H9 (cell line): Measurements from ENCODE around the gene MYOM3. TPM values are rescaled to one million over a fixed set of nuclear protein-coding genes. Genes with fewer than 3 reads are reported as not detected.

Experiments used
- DNase-seq: peaks from one replicate; pipeline ENCODE4 v3.0.0-alpha.2; 2017
- H2AFZ ChIP-seq: one replicate; pipeline ENCODE4 v1.6.1; 2013; ENCODE audit warnings: mild to moderate bottlenecking, low read length, control low read depth, moderate library complexity
- H2AK5ac ChIP-seq: 2 replicates; pipeline ENCODE4 v1.6.1; 2013; ENCODE audit warnings: low read length, control low read depth, mixed read lengths; ENCODE audit not compliant: insufficient read length
- H2BK120ac ChIP-seq: one replicate; pipeline ENCODE4 v1.6.1; 2013; ENCODE audit warnings: low read depth, mild to moderate bottlenecking, low read length, control low read depth, inconsistent platforms; ENCODE audit not compliant: poor library complexity, severe bottlenecking
- H2BK12ac ChIP-seq: 2 replicates; pipeline ENCODE4 v1.6.1; 2013; ENCODE audit warnings: low read length, control low read depth, mixed read lengths, low read depth; ENCODE audit not compliant: insufficient read length
- H2BK15ac ChIP-seq: 2 replicates; pipeline ENCODE4 v1.6.1; 2013; ENCODE audit warnings: low read depth, low read length, control low read depth
- H2BK20ac ChIP-seq: one replicate; pipeline ENCODE4 v1.6.1; 2013; ENCODE audit warnings: low read depth, mild to moderate bottlenecking, low read length, control low read depth, inconsistent platforms; ENCODE audit not compliant: poor library complexity, severe bottlenecking
- H2BK5ac ChIP-seq: 2 replicates; pipeline ENCODE4 v1.6.1; 2013; ENCODE audit warnings: low read length, control low read depth, mixed read lengths; ENCODE audit not compliant: insufficient read length
- H3K14ac ChIP-seq: 2 replicates; pipeline ENCODE4 v1.6.1; 2013; ENCODE audit warnings: low read length, control low read depth; ENCODE audit not compliant: insufficient read depth
- H3K18ac ChIP-seq: 2 replicates; pipeline ENCODE4 v1.6.1; 2013; ENCODE audit warnings: low read depth, mild to moderate bottlenecking, mixed read lengths, low read length, control low read depth; ENCODE audit not compliant: insufficient read length
- H3K23ac ChIP-seq: 2 replicates; pipeline ENCODE4 v1.6.1; 2013; ENCODE audit warnings: low read length, control low read depth, mixed read lengths, low read depth; ENCODE audit not compliant: insufficient read length
- H3K23me2 ChIP-seq: 2 replicates; pipeline ENCODE4 v1.6.1; 2013; ENCODE audit warnings: low read depth, mild to moderate bottlenecking, mixed read lengths, low read length, control low read depth; ENCODE audit not compliant: insufficient read length, poor library complexity, severe bottlenecking
- H3K27ac ChIP-seq: 2 replicates; pipeline ENCODE4 v1.5.1; 2013; ENCODE audit warnings: low read length, control low read depth, mixed read lengths, low read depth; ENCODE audit not compliant: insufficient read length
- H3K27me3 ChIP-seq: 2 replicates; pipeline ENCODE4 v1.6.1; 2013; ENCODE audit warnings: low read length, control low read depth, inconsistent platforms; ENCODE audit not compliant: insufficient read depth
- H3K4ac ChIP-seq: 2 replicates; pipeline ENCODE4 v1.6.1; 2013; ENCODE audit warnings: low read depth, mild to moderate bottlenecking, control low read depth, inconsistent platforms, low read length, moderate library complexity
- H3K4me1 ChIP-seq: 2 replicates; pipeline ENCODE4 v1.6.1; 2013; ENCODE audit warnings: low read length, control low read depth, inconsistent platforms; ENCODE audit not compliant: insufficient read depth
- H3K4me2 ChIP-seq: 2 replicates; pipeline ENCODE4 v1.6.1; 2013; ENCODE audit warnings: low read length, control low read depth, mixed read lengths; ENCODE audit not compliant: insufficient read length, insufficient read depth
- H3K56ac ChIP-seq: 2 replicates; pipeline ENCODE4 v1.6.1; 2013; ENCODE audit warnings: low read depth, mild to moderate bottlenecking, mixed read lengths, low read length, control low read depth; ENCODE audit not compliant: insufficient read length
- H3K79me1 ChIP-seq: 2 replicates; pipeline ENCODE4 v1.6.1; 2013; ENCODE audit warnings: low read depth, mild to moderate bottlenecking, moderate library complexity, low read length, control low read depth, inconsistent platforms; ENCODE audit not compliant: insufficient read depth, poor library complexity, severe bottlenecking
- H3K79me2 ChIP-seq: 2 replicates; pipeline ENCODE4 v1.6.1; 2013; ENCODE audit warnings: low read length, control low read depth, inconsistent platforms; ENCODE audit not compliant: insufficient read depth
- H3K9ac ChIP-seq: 2 replicates; pipeline ENCODE4 v1.6.1; 2013; ENCODE audit warnings: low read length, control low read depth, mixed read lengths; ENCODE audit not compliant: insufficient read length; ENCODE audit errors: extremely low read depth
- H3K9me3 ChIP-seq: one replicate; pipeline ENCODE4 v1.6.1; 2013; ENCODE audit warnings: low read depth, low read length, inconsistent platforms; ENCODE audit not compliant: control insufficient read depth
- H3T11ph ChIP-seq: one replicate; pipeline ENCODE4 v1.6.1; 2013; ENCODE audit warnings: mild to moderate bottlenecking, low read length, control low read depth, inconsistent platforms
- H4K20me1 ChIP-seq: one replicate; pipeline ENCODE4 v1.6.1; 2013; ENCODE audit not compliant: control insufficient read depth, insufficient read length, insufficient read depth
- H4K5ac ChIP-seq: 2 replicates; pipeline ENCODE4 v1.6.1; 2013; ENCODE audit warnings: low read depth, mild to moderate bottlenecking, mixed read lengths, low read length, control low read depth; ENCODE audit not compliant: insufficient read length
- H4K8ac ChIP-seq: replicated peaks from 2 replicates; pipeline ENCODE4 v1.6.1; 2013; ENCODE audit warnings: low read length, control low read depth, mixed read lengths, low read depth; ENCODE audit not compliant: insufficient read length
- H4K91ac ChIP-seq: 2 replicates; pipeline ENCODE4 v1.6.1; 2013; ENCODE audit warnings: low read depth, mild to moderate bottlenecking, moderate library complexity, mixed read lengths, low read length, control low read depth; ENCODE audit not compliant: insufficient read length
- H3K27ac Mint-ChIP-seq, 3 experiments: 2 replicates in 2 of 3; 3 replicates in 1 of 3; pipeline ENCODE4 v1.8.0; 2020 to 2021; ENCODE audit warnings: mixed read lengths in 3 of 3, mild to moderate bottlenecking in 1 of 3, moderate library complexity in 1 of 3
- H3K27me3 Mint-ChIP-seq: 2 replicates; pipeline ENCODE4 v1.8.0; 2021; ENCODE audit warnings: low read depth, mild to moderate bottlenecking, moderate library complexity, mixed read lengths
- H3K36me3 Mint-ChIP-seq, 3 experiments: 2 replicates in 2 of 3; 3 replicates in 1 of 3; pipeline ENCODE4 v1.8.0; 2020 to 2021; ENCODE audit warnings: low read depth in 3 of 3, mixed read lengths in 3 of 3; ENCODE audit not compliant: insufficient read depth in 1 of 3
- H3K4me1 Mint-ChIP-seq, 2 experiments: 2 replicates each; pipeline ENCODE4 v1.8.0; 2020; ENCODE audit warnings: mixed read lengths in 2 of 2
- H3K4me3 Mint-ChIP-seq, 2 experiments: 2 replicates in 1 of 2; 3 replicates in 1 of 2; pipeline ENCODE4 v1.8.0; 2020 to 2021; ENCODE audit warnings: mild to moderate bottlenecking in 2 of 2, mixed read lengths in 2 of 2, moderate library complexity in 1 of 2
- H3K9me3 Mint-ChIP-seq, 2 experiments: 2 replicates in 1 of 2; 3 replicates in 1 of 2; pipeline ENCODE4 v1.8.0; 2020; ENCODE audit warnings: mild to moderate bottlenecking in 2 of 2, mixed read lengths in 2 of 2, moderate library complexity in 1 of 2
- WGBS: extraction: QIAGEN DNeasy Blood & Tissue Kit; methylation state at CpG from one replicate; pipeline ENCODE4 v1.1.7; 2013; ENCODE audit warnings: missing lambda C conversion rate, low lambda C conversion rate, mixed read lengths; ENCODE audit not compliant: insufficient read length; ENCODE audit errors: extremely low coverage; 5-methylcytosine and 5-hydroxymethylcytosine counted together
- total RNA-seq: library from RNA; stranded (reverse); gene quantifications from 2 replicates; pipeline ENCODE4 v1.2.1, GENCODE V29; 2021
- TF ChIP-seq, protein P1 (sequence below): fragments of 200-600 bp; sonication (generic); conservative IDR thresholded peaks from 3 replicates; pipeline ENCODE4 v1.8.0; 2021; ENCODE audit warnings: antibody characterized with exemption, mild to moderate bottlenecking

MYOM3 gene
- total RNA-seq, 1 experiment from 2014 or later: 0.11 TPM

DNA sequence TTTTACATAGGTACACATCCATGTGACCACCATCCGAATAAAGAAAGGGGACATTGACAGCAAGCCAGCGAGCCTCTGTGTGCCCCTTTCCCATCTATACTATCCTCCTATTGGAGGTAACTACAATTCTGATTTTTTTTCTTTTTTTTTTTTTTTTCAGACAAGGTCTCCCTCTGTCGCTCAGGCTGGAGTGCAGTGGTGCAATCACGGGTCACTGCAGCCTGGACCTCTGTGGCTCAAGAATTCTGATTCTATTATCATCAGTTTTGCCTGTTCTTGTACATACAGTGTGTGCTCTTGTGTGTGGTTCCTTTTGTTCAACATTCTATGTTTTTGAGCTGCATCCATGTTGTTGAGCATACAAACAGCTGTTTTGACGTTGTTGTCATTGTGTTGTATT lies 75.8 kb downstream of the MYOM3 start:
- no peak overlapping the region for H2AFZ ChIP-seq
- no peak overlapping the region for H3K27ac Mint-ChIP-seq
- no peaks in the 10 kb centered on the region for H4K20me1 ChIP-seq
- no peak overlapping the region for H2BK120ac ChIP-seq
- H3K23me2 ChIP-seq: no peaks in the 10 kb centered on the region
- H3K4me1 Mint-ChIP-seq: peaks cover 5 to 8% of the 10 kb centered on the region in 2 experiments; a peak in 3 of 4 replicates
- H2BK12ac ChIP-seq: no peak overlapping the region
- no peak overlapping the region for H3K23ac ChIP-seq
- H3K14ac ChIP-seq: no peak overlapping the region
- H3K9me3 Mint-ChIP-seq: peaks cover 8 to 12% of the 10 kb centered on the region in 2 experiments; a peak in 4 of 5 replicates
- H3K27me3 Mint-ChIP-seq: peaks cover 4% of the 10 kb centered on the region
- no peak overlapping the region for H3K27ac ChIP-seq
- H3K9ac ChIP-seq: no peak overlapping the region
- H3K4me2 ChIP-seq: no peak overlapping the region
- peaks cover 2 to 8% (median 4%) of the 10 kb centered on the region in 3 experiments; a peak in 4 of 7 replicates for H3K36me3 Mint-ChIP-seq
- H2BK20ac ChIP-seq: no peak overlapping the region
- H2BK15ac ChIP-seq: no peak overlapping the region
- TF ChIP-seq, protein P1, sequence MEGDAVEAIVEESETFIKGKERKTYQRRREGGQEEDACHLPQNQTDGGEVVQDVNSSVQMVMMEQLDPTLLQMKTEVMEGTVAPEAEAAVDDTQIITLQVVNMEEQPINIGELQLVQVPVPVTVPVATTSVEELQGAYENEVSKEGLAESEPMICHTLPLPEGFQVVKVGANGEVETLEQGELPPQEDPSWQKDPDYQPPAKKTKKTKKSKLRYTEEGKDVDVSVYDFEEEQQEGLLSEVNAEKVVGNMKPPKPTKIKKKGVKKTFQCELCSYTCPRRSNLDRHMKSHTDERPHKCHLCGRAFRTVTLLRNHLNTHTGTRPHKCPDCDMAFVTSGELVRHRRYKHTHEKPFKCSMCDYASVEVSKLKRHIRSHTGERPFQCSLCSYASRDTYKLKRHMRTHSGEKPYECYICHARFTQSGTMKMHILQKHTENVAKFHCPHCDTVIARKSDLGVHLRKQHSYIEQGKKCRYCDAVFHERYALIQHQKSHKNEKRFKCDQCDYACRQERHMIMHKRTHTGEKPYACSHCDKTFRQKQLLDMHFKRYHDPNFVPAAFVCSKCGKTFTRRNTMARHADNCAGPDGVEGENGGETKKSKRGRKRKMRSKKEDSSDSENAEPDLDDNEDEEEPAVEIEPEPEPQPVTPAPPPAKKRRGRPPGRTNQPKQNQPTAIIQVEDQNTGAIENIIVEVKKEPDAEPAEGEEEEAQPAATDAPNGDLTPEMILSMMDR: no peak
- H2AK5ac ChIP-seq: no peak overlapping the region
- H3K4me3 Mint-ChIP-seq: no peak overlapping the region
- H3K79me1 ChIP-seq: no peaks in the 10 kb centered on the region
- H4K8ac ChIP-seq: no peak overlapping the region
- no peaks in the 10 kb centered on the region for H3K9me3 ChIP-seq
- no peak overlapping the region for H3K56ac ChIP-seq
- no peak overlapping the region for H3T11ph ChIP-seq
- no peak for DNase-seq
- no peaks in the 10 kb centered on the region; the same call in 1 of the 2 replicates for H3K4me1 ChIP-seq
- H3K27me3 ChIP-seq: no peaks in the 10 kb centered on the region
- WGBS: no CpG with 5 or more reads among the region's 5 CpGs
- no peaks in the 10 kb centered on the region for H3K79me2 ChIP-seq
- no peak overlapping the region for H2BK5ac ChIP-seq
- H4K91ac ChIP-seq: no peak overlapping the region
- H3K4ac ChIP-seq: no peak overlapping the region
- no peak overlapping the region for H4K5ac ChIP-seq
- H3K18ac ChIP-seq: no peak overlapping the region
